ENCODE data around the gene TRAP1. TPM values are rescaled to one million over a fixed set of nuclear protein-coding genes. Genes with fewer than 3 reads are reported as not detected.

Gene TRAP1
- polyA plus RNA-seq, 2 donors: 46.8 to 87.9 TPM

- Histone ChIP-seq H3K4me3 (ENCODE audit: low read depth in 1 of 2, low read length in 2 of 2) (no peak overlapping the region), H3K9me3 (ENCODE audit: control insufficient read depth in 2 of 2, insufficient read depth in 1 of 2, low read depth in 1 of 2, low read length in 1 of 2) (no peaks in the 10 kb centered on the region), H3K4me1 (ENCODE audit: control insufficient read depth in 2 of 2, insufficient read depth in 2 of 2, low read length in 1 of 2) (no peaks in the 10 kb centered on the region), H3K27ac (ENCODE audit: low read depth in 2 of 2, low read length in 1 of 2) (no peak overlapping the region), H3K36me3 (ENCODE audit: control insufficient read depth in 2 of 2, insufficient read depth in 2 of 2, low read length in 1 of 2) (peaks cover 33 to 68% of the 10 kb centered on the region in 2 donors), H3K27me3 (ENCODE audit: control insufficient read depth in 1 of 2, insufficient read depth in 2 of 2, low read length in 2 of 2) (no peaks in the 10 kb centered on the region)
- 89 to 95% methylated on average over 8 of the region's 8 CpGs for WGBS, 2 donors
Measured at GRCh38 chr16:3738541-3738940, 21.2 kb upstream of the TRAP1 start.

- no peak overlapping the region for H3K27ac ChIP-seq (ENCODE audit: low read depth in 2 of 2, low read length in 1 of 2)
- peaks cover 30 to 65% of the 10 kb centered on the region in 2 donors for H3K36me3 ChIP-seq (ENCODE audit: control insufficient read depth in 2 of 2, insufficient read depth in 2 of 2, low read length in 1 of 2)
- no peaks in the 10 kb centered on the region for H3K9me3 ChIP-seq (ENCODE audit: control insufficient read depth in 2 of 2, insufficient read depth in 1 of 2, low read depth in 1 of 2, low read length in 1 of 2)
- no peak overlapping the region for H3K4me3 ChIP-seq (ENCODE audit: low read depth in 1 of 2, low read length in 2 of 2)
- no peaks in the 10 kb centered on the region for H3K27me3 ChIP-seq (ENCODE audit: control insufficient read depth in 1 of 2, insufficient read depth in 2 of 2, low read length in 2 of 2)
- 88 to 94% methylated on average over 5 of the region's 5 CpGs for WGBS, 2 donors
- H3K4me1 ChIP-seq (ENCODE audit: control insufficient read depth in 2 of 2, insufficient read depth in 2 of 2, low read length in 1 of 2): no peaks in the 10 kb centered on the region
Measured at GRCh38 chr16:3738128-3738527, 20.8 kb upstream of the TRAP1 start.

GRCh38 chr16:3737181-3737580 lies 19.9 kb upstream of the TRAP1 start:
- Histone ChIP-seq H3K4me1 (ENCODE audit: control insufficient read depth in 2 of 2, insufficient read depth in 2 of 2, low read length in 1 of 2) (no peaks in the 10 kb centered on the region), H3K27me3 (ENCODE audit: control insufficient read depth in 1 of 2, insufficient read depth in 2 of 2, low read length in 2 of 2) (no peaks in the 10 kb centered on the region), H3K27ac (ENCODE audit: low read depth in 2 of 2, low read length in 1 of 2) (no peak overlapping the region), H3K4me3 (ENCODE audit: low read depth in 1 of 2, low read length in 2 of 2) (no peak overlapping the region), H3K36me3 (ENCODE audit: control insufficient read depth in 2 of 2, insufficient read depth in 2 of 2, low read length in 1 of 2) (peaks cover 26 to 58% of the 10 kb centered on the region in 2 donors), H3K9me3 (ENCODE audit: control insufficient read depth in 2 of 2, insufficient read depth in 1 of 2, low read depth in 1 of 2, low read length in 1 of 2) (no peaks in the 10 kb centered on the region)
- 87 to 89% methylated on average over 8 of the region's 8 CpGs for WGBS, 2 donors

- Histone ChIP-seq H3K4me3 (ENCODE audit: low read depth in 1 of 2, low read length in 2 of 2) (no peak overlapping the region), H3K36me3 (ENCODE audit: control insufficient read depth in 2 of 2, insufficient read depth in 2 of 2, low read length in 1 of 2) (peaks cover 35 to 63% of the 10 kb centered on the region in 2 donors), H3K27me3 (ENCODE audit: control insufficient read depth in 1 of 2, insufficient read depth in 2 of 2, low read length in 2 of 2) (no peaks in the 10 kb centered on the region), H3K9me3 (ENCODE audit: control insufficient read depth in 2 of 2, insufficient read depth in 1 of 2, low read depth in 1 of 2, low read length in 1 of 2) (no peaks in the 10 kb centered on the region), H3K27ac (ENCODE audit: low read depth in 2 of 2, low read length in 1 of 2) (no peak overlapping the region), H3K4me1 (ENCODE audit: control insufficient read depth in 2 of 2, insufficient read depth in 2 of 2, low read length in 1 of 2) (no peaks in the 10 kb centered on the region)
- 93 to 98% methylated on average over 6 of the region's 6 CpGs for WGBS, 2 donors
Measured at GRCh38 chr16:3736116-3736515, 18.8 kb upstream of the TRAP1 start.

- peaks cover 41 to 64% of the 10 kb centered on the region in 2 donors for H3K36me3 ChIP-seq (ENCODE audit: control insufficient read depth in 2 of 2, insufficient read depth in 2 of 2, low read length in 1 of 2)
- no peak overlapping the region for H3K27ac ChIP-seq (ENCODE audit: low read depth in 2 of 2, low read length in 1 of 2)
- H3K4me3 ChIP-seq (ENCODE audit: low read depth in 1 of 2, low read length in 2 of 2): no peak overlapping the region
- no peaks in the 10 kb centered on the region for H3K4me1 ChIP-seq (ENCODE audit: control insufficient read depth in 2 of 2, insufficient read depth in 2 of 2, low read length in 1 of 2)
- WGBS, 2 donors: 97 to 98% methylated on average over 13 of the region's 13 CpGs
- H3K9me3 ChIP-seq (ENCODE audit: control insufficient read depth in 2 of 2, insufficient read depth in 1 of 2, low read depth in 1 of 2, low read length in 1 of 2): no peaks in the 10 kb centered on the region
- no peaks in the 10 kb centered on the region for H3K27me3 ChIP-seq (ENCODE audit: control insufficient read depth in 1 of 2, insufficient read depth in 2 of 2, low read length in 2 of 2)
Measured at GRCh38 chr16:3735541-3735940, 18.2 kb upstream of the TRAP1 start.

- Histone ChIP-seq H3K4me1 (ENCODE audit: control insufficient read depth in 2 of 2, insufficient read depth in 2 of 2, low read length in 1 of 2) (no peaks in the 10 kb centered on the region), H3K4me3 (ENCODE audit: low read depth in 1 of 2, low read length in 2 of 2) (no peak overlapping the region), H3K27me3 (ENCODE audit: control insufficient read depth in 1 of 2, insufficient read depth in 2 of 2, low read length in 2 of 2) (no peaks in the 10 kb centered on the region), H3K27ac (ENCODE audit: low read depth in 2 of 2, low read length in 1 of 2) (no peak overlapping the region), H3K36me3 (ENCODE audit: control insufficient read depth in 2 of 2, insufficient read depth in 2 of 2, low read length in 1 of 2) (peaks cover 46 to 66% of the 10 kb centered on the region in 2 donors), H3K9me3 (ENCODE audit: control insufficient read depth in 2 of 2, insufficient read depth in 1 of 2, low read depth in 1 of 2, low read length in 1 of 2) (no peaks in the 10 kb centered on the region)
- 95 to 98% methylated on average over 25 of the region's 25 CpGs for WGBS, 2 donors
Measured at GRCh38 chr16:3734758-3735221, 17.5 kb upstream of the TRAP1 start.

GRCh38 chr16:3734084-3734757 lies 16.9 kb upstream of the TRAP1 start:
- no peaks in the 10 kb centered on the region for H3K9me3 ChIP-seq (ENCODE audit: control insufficient read depth in 2 of 2, insufficient read depth in 1 of 2, low read depth in 1 of 2, low read length in 1 of 2)
- H3K4me1 ChIP-seq (ENCODE audit: control insufficient read depth in 2 of 2, insufficient read depth in 2 of 2, low read length in 1 of 2): no peaks in the 10 kb centered on the region
- H3K36me3 ChIP-seq (ENCODE audit: control insufficient read depth in 2 of 2, insufficient read depth in 2 of 2, low read length in 1 of 2): peaks cover 46 to 66% of the 10 kb centered on the region in 2 donors
- WGBS, 2 donors: 98 to 99% methylated on average over 25 to 27 of the region's 27 CpGs
- no peak overlapping the region for H3K27ac ChIP-seq (ENCODE audit: low read depth in 2 of 2, low read length in 1 of 2)
- no peak overlapping the region for H3K4me3 ChIP-seq (ENCODE audit: low read depth in 1 of 2, low read length in 2 of 2)
- no peaks in the 10 kb centered on the region for H3K27me3 ChIP-seq (ENCODE audit: control insufficient read depth in 1 of 2, insufficient read depth in 2 of 2, low read length in 2 of 2)

GRCh38 chr16:3732171-3732570 lies 14.8 kb upstream of the TRAP1 start:
- H3K36me3 ChIP-seq (ENCODE audit: control insufficient read depth in 2 of 2, insufficient read depth in 2 of 2, low read length in 1 of 2): peaks cover 51 to 74% of the 10 kb centered on the region in 2 donors
- no peaks in the 10 kb centered on the region for H3K9me3 ChIP-seq (ENCODE audit: control insufficient read depth in 2 of 2, insufficient read depth in 1 of 2, low read depth in 1 of 2, low read length in 1 of 2)
- 87 to 89% methylated on average over 8 of the region's 8 CpGs for WGBS, 2 donors
- no peak overlapping the region for H3K4me3 ChIP-seq (ENCODE audit: low read depth in 1 of 2, low read length in 2 of 2)
- no peaks in the 10 kb centered on the region for H3K4me1 ChIP-seq (ENCODE audit: control insufficient read depth in 2 of 2, insufficient read depth in 2 of 2, low read length in 1 of 2)
- H3K27ac ChIP-seq (ENCODE audit: low read depth in 2 of 2, low read length in 1 of 2): no peak overlapping the region
- H3K27me3 ChIP-seq (ENCODE audit: control insufficient read depth in 1 of 2, insufficient read depth in 2 of 2, low read length in 2 of 2): no peaks in the 10 kb centered on the region

- Histone ChIP-seq H3K36me3 (ENCODE audit: control insufficient read depth in 2 of 2, insufficient read depth in 2 of 2, low read length in 1 of 2) (peaks cover 48 to 69% of the 10 kb centered on the region in 2 donors), H3K4me3 (ENCODE audit: low read depth in 1 of 2, low read length in 2 of 2) (no peak overlapping the region), H3K27ac (ENCODE audit: low read depth in 2 of 2, low read length in 1 of 2) (no peak overlapping the region), H3K27me3 (ENCODE audit: control insufficient read depth in 1 of 2, insufficient read depth in 2 of 2, low read length in 2 of 2) (no peaks in the 10 kb centered on the region), H3K4me1 (ENCODE audit: control insufficient read depth in 2 of 2, insufficient read depth in 2 of 2, low read length in 1 of 2) (no peaks in the 10 kb centered on the region), H3K9me3 (ENCODE audit: control insufficient read depth in 2 of 2, insufficient read depth in 1 of 2, low read depth in 1 of 2, low read length in 1 of 2) (no peaks in the 10 kb centered on the region)
- 91% methylated on average over 34 of the region's 34 CpGs for WGBS, 2 donors
Measured at GRCh38 chr16:3731126-3731935, 14.0 kb upstream of the TRAP1 start.
